Sigmoid colon (tissue), 7 donors: ENCODE results near the gene UTF1. TPM values are rescaled to one million over a fixed set of nuclear protein-coding genes. Genes with fewer than 3 reads are reported as not detected.

Experiments used
- DNase-seq: peaks from one replicate; pipeline ENCODE4 v3.0.0-alpha.2; 2019
- H3K27ac ChIP-seq, 4 donors: fragments of 200-600 bp; sonication (generic); one replicate each; pipeline ENCODE4 v1.5.1; 2016 to 2019; ENCODE audit warnings: mild to moderate bottlenecking in 1 of 4
- H3K27me3 ChIP-seq, 3 donors: fragments of 200-600 bp; sonication (generic); one replicate each; pipeline ENCODE4 v1.5.1; 2019; ENCODE audit warnings: mild to moderate bottlenecking in 1 of 3
- H3K36me3 ChIP-seq, 4 donors: fragments of 200-600 bp; sonication (generic); one replicate each; pipeline ENCODE4 v1.5.1; 2016 to 2019
- H3K4me1 ChIP-seq, 4 donors: fragments of 200-600 bp; sonication (generic); one replicate each; pipeline ENCODE4 v1.5.1; 2017 to 2019
- H3K4me3 ChIP-seq, 4 donors: fragments of 200-600 bp; sonication (generic); one replicate each; pipeline ENCODE4 v1.5.1; 2017 to 2019; ENCODE audit warnings: mild to moderate bottlenecking in 2 of 4, moderate library complexity in 1 of 4
- H3K9me3 ChIP-seq, 4 donors: fragments of 200-600 bp in 3 of 4; sonication (generic) in 3 of 4; one replicate each; pipeline versions ENCODE4 v1.5.1 to v1.6.1; 2013 to 2019
- CTCF ChIP-seq, 4 experiments: fragments of 450-650 bp in 3 of 4; fragments of 200-600 bp in 1 of 4; IDR thresholded peaks; one replicate each; pipeline ENCODE4 v1.5.1; 2016 to 2019; ENCODE audit warnings: antibody characterized with exemption in 4 of 4, mild to moderate bottlenecking in 3 of 4, moderate library complexity in 2 of 4
- EP300 ChIP-seq, 4 donors: sonication (generic); formaldehyde crosslinking; IDR thresholded peaks; one replicate each; pipeline ENCODE4 v1.6.1; 2017; ENCODE audit warnings: antibody characterized with exemption in 4 of 4
- POLR2A ChIP-seq, 2 donors: fragments of 450-650 bp; IDR thresholded peaks; one replicate each; pipeline ENCODE4 v1.6.1; 2016; ENCODE audit warnings: antibody characterized with exemption in 2 of 2, mild to moderate bottlenecking in 2 of 2, moderate library complexity in 2 of 2
- POLR2AphosphoS5 ChIP-seq, 4 donors: sonication (generic); formaldehyde crosslinking; IDR thresholded peaks; one replicate each; pipeline ENCODE4 v1.6.1; 2017; ENCODE audit warnings: antibody characterized with exemption in 4 of 4
- WGBS, 2 donors: extraction: QIAGEN DNeasy Blood & Tissue Kit; methylation state at CpG; one replicate each; pipeline ENCODE4 v1.1.7; 2013; 5-methylcytosine and 5-hydroxymethylcytosine counted together
- intact Hi-C: fragments of 100-400 bp; cut with DNase I; formaldehyde crosslinking; loops from one replicate; pipeline ENCODE4 v1.15.1; 2023
- polyA plus RNA-seq, 3 donors: library from polyadenylated mRNA; stranded (reverse); fragments of 200-250 nt; gene quantifications; one replicate each; pipeline ENCODE4 v1.2.3, GENCODE V29; 2013
- total RNA-seq, 4 donors: library from RNA; depleted of rRNA; stranded (reverse); fragments of >200 nt; gene quantifications; one replicate each; pipeline ENCODE4 v1.1.0, GENCODE V29; 2016
- donor health status: healthy with polysubstance abuse.
- donor health status: Bipolar disorder and iron deficiency.
- donor health status: healthy.

Gene UTF1
- total and polyA plus RNA-seq, 7 donors: not detected

- Histone ChIP-seq H3K27me3 (peaks cover 17 to 29% (median 17%) of the 10 kb centered on the region in 3 donors), H3K4me1 (peaks cover 0 to 15% (median 10%) of the 10 kb centered on the region in 4 donors), H3K9me3 (no peaks in the 10 kb centered on the region), H3K36me3 (peaks cover 12 to 60% (median 42%) of the 10 kb centered on the region in 4 donors), H3K27ac (no peak overlapping the region), H3K4me3 (no peak overlapping the region)
- TF ChIP-seq POLR2AphosphoS5 (IDR thresholded peaks at IDR 0.05) (no peak), EP300 (IDR thresholded peaks at IDR 0.05) (no peak), CTCF (IDR thresholded peaks at IDR 0.05) (no peak), POLR2A (IDR thresholded peaks at IDR 0.05) (no peak)
- intact Hi-C loops: no loop called here
- WGBS, 2 donors: 77 to 88% methylated on average over 24 of the region's 24 CpGs
- no peak for DNase-seq
These were observed 49.6 kb downstream of the UTF1 start for GRCh38 chr10:133279326-133280226.

- WGBS, 2 donors: 94 to 96% methylated on average over 10 of the region's 10 CpGs
- H3K27ac ChIP-seq: no peak overlapping the region
- H3K9me3 ChIP-seq: no peaks in the 10 kb centered on the region
- DNase-seq: no peak
- H3K27me3 ChIP-seq: peaks cover 15 to 22% (median 17%) of the 10 kb centered on the region in 3 donors
- peaks cover 0 to 15% (median 10%) of the 10 kb centered on the region in 4 donors for H3K4me1 ChIP-seq
- intact Hi-C loops: no loop called here
- H3K4me3 ChIP-seq: no peak overlapping the region
- H3K36me3 ChIP-seq: peaks cover 22 to 69% (median 51%) of the 10 kb centered on the region in 4 donors
- TF ChIP-seq POLR2AphosphoS5 (IDR thresholded peaks at IDR 0.05): no peak
- TF ChIP-seq EP300 (IDR thresholded peaks at IDR 0.05): no peak
- no peak for TF ChIP-seq POLR2A (IDR thresholded peaks at IDR 0.05)
- TF ChIP-seq CTCF (IDR thresholded peaks at IDR 0.05): no peak
These were observed 50.5 kb downstream of the UTF1 start for GRCh38 chr10:133280391-133281059.

- no peaks in the 10 kb centered on the region for H3K9me3 ChIP-seq
- H3K27me3 ChIP-seq: peaks cover 13 to 17% (median 16%) of the 10 kb centered on the region in 3 donors
- WGBS, 2 donors: 94 to 96% methylated on average over 15 of the region's 15 CpGs
- TF ChIP-seq CTCF (IDR thresholded peaks at IDR 0.05) (no peak), POLR2AphosphoS5 (IDR thresholded peaks at IDR 0.05) (no peak), POLR2A (IDR thresholded peaks at IDR 0.05) (no peak), EP300 (IDR thresholded peaks at IDR 0.05) (no peak)
- DNase-seq: no peak
- peaks cover 0 to 14% (median 10%) of the 10 kb centered on the region in 4 donors for H3K4me1 ChIP-seq
- intact Hi-C loops: no loop called here
- no peak overlapping the region for H3K27ac ChIP-seq
- peaks cover 28 to 75% (median 52%) of the 10 kb centered on the region in 4 donors for H3K36me3 ChIP-seq
- no peak overlapping the region for H3K4me3 ChIP-seq
These were observed 51.1 kb downstream of the UTF1 start for GRCh38 chr10:133281084-133281483.

Other genes starting within 250 kb of the UTF1 start
- gene ADGRA1, start 142.3 kb upstream of the UTF1 start, total RNA-seq: under 1 TPM in 3 of 4 donors, not detected in 1; under 0.01 to 0.28 (median 0.14) TPM
- under 1 TPM in 1 of 3 donors, not detected in 2; 0.03 TPM for gene ADGRA1, start 142.3 kb upstream of the UTF1 start, polyA plus RNA-seq
- gene KNDC1, start 70.0 kb upstream of the UTF1 start, total RNA-seq: 1 to 10 TPM in 1 of 4 donors, under 1 TPM in 3; 0.16 to 1.9 (median 0.52) TPM
- under 1 TPM in 2 of 3 donors, not detected in 1; under 0.01 to 0.15 TPM for gene KNDC1, start 70.0 kb upstream of the UTF1 start, polyA plus RNA-seq
- 1 to 10 TPM in 2 of 4 donors, under 1 TPM in 2; 0.66 to 1.4 (median 0.95) TPM for gene VENTX, start 7.6 kb downstream of the UTF1 start, total RNA-seq
- under 1 TPM in 1 of 3 donors, not detected in 2; 0.36 TPM for gene VENTX, start 7.6 kb downstream of the UTF1 start, polyA plus RNA-seq
- 1 to 10 TPM in 1 of 4 donors, under 1 TPM in 3; 0.36 to 7.6 (median 0.74) TPM for gene ADAM8, start 46.7 kb downstream of the UTF1 start, total RNA-seq
- gene ADAM8, start 46.7 kb downstream of the UTF1 start, polyA plus RNA-seq: 1 to 10 TPM; 1.2 to 8.9 (median 3.5) TPM
- gene TUBGCP2, start 78.7 kb downstream of the UTF1 start, total RNA-seq: 10 to 100 TPM; 25.8 to 33.5 (median 30.2) TPM
- gene TUBGCP2, start 78.7 kb downstream of the UTF1 start, polyA plus RNA-seq: 10 to 100 TPM; 13.8 to 51.1 (median 26.6) TPM
- 10 to 100 TPM; 42.8 to 53.6 (median 45.1) TPM for gene ZNF511, start 78.7 kb downstream of the UTF1 start, total RNA-seq
- 10 to 100 TPM; 34.7 to 55.6 (median 49.9) TPM for gene ZNF511, start 78.7 kb downstream of the UTF1 start, polyA plus RNA-seq
- 1 to 10 TPM; 1.3 to 6.8 (median 5.4) TPM for gene CALY, start 106.7 kb downstream of the UTF1 start, total RNA-seq
- 1 to 10 TPM in 1 of 3 donors, not detected in 2; 1.4 TPM for gene CALY, start 106.7 kb downstream of the UTF1 start, polyA plus RNA-seq
- 1 to 10 TPM in 1 of 4 donors, not detected in 3; 2.9 TPM for gene PRAP1, start 117.2 kb downstream of the UTF1 start, total RNA-seq
- 100 to 1,000 TPM in 1 of 3 donors, 10 to 100 TPM in 2; 73.4 to 102 (median 88.9) TPM for gene PRAP1, start 117.2 kb downstream of the UTF1 start, polyA plus RNA-seq
- gene FUOM, start 127.8 kb downstream of the UTF1 start, total RNA-seq: 10 to 100 TPM in 2 of 4 donors, 1 to 10 TPM in 2; 8.0 to 25.7 (median 12.8) TPM
- gene FUOM, start 127.8 kb downstream of the UTF1 start, polyA plus RNA-seq: 10 to 100 TPM; 39.0 to 98.0 (median 48.9) TPM
- 10 to 100 TPM; 58.6 to 87.0 (median 65.6) TPM for gene ECHS1, start 143.1 kb downstream of the UTF1 start, total RNA-seq
- 100 to 1,000 TPM; 187 to 360 (median 220) TPM for gene ECHS1, start 143.1 kb downstream of the UTF1 start, polyA plus RNA-seq
- 10 to 100 TPM in 3 of 4 donors, 1 to 10 TPM in 1; 6.4 to 11.8 (median 11.0) TPM for gene PAOX, start 149.0 kb downstream of the UTF1 start, total RNA-seq
- 1 to 10 TPM; 5.4 to 8.7 (median 6.5) TPM for gene PAOX, start 149.0 kb downstream of the UTF1 start, polyA plus RNA-seq
- gene MTG1, start 163.9 kb downstream of the UTF1 start, total RNA-seq: 10 to 100 TPM; 14.0 to 28.8 (median 17.0) TPM
- 10 to 100 TPM; 27.6 to 63.6 (median 30.3) TPM for gene MTG1, start 163.9 kb downstream of the UTF1 start, polyA plus RNA-seq
- 1 to 10 TPM in 1 of 4 donors, under 1 TPM in 2, not detected in 1; 0.41 to 1.1 (median 0.71) TPM for gene SPRN, start 194.4 kb downstream of the UTF1 start, total RNA-seq
- under 1 TPM in 2 of 3 donors, not detected in 1; under 0.01 to 0.28 TPM for gene SPRN, start 194.4 kb downstream of the UTF1 start, polyA plus RNA-seq
- gene SCART1, start 223.7 kb downstream of the UTF1 start, total RNA-seq: 1 to 10 TPM; 1.3 to 4.7 (median 3.4) TPM
- under 1 TPM in 1 of 3 donors, not detected in 2; 0.99 TPM for gene SCART1, start 223.7 kb downstream of the UTF1 start, polyA plus RNA-seq